ENCODE measurements around the gene EIF3D. TPM values are rescaled to one million over a fixed set of nuclear protein-coding genes. Genes with fewer than 3 reads are reported as not detected.

The EIF3D gene
- total RNA-seq, 1 donor from 2014 or later, result 164 TPM

GRCh38 chr22:36491155-36491554 lies 37.8 kb downstream of the EIF3D start:
- DNase-seq (ENCODE audit: low spot score, unreplicated experiment), result no peak
- TF ChIP-seq CTCF (IDR thresholded peaks at IDR 0.05; ENCODE audit: unreplicated experiment), result no peak
- H3K4me1 Mint-ChIP-seq (ENCODE audit: low read depth), result no peaks in the 10 kb centered on the region
- H3K27ac Mint-ChIP-seq, result no peak overlapping the region
- H3K4me3 Mint-ChIP-seq (ENCODE audit: low read depth), result no peak overlapping the region
- H3K27me3 Mint-ChIP-seq, result no peaks in the 10 kb centered on the region
- H3K36me3 Mint-ChIP-seq (ENCODE audit: insufficient read depth), result peaks cover 15% of the 10 kb centered on the region
- H3K9me3 Mint-ChIP-seq (ENCODE audit: low read depth), result no peaks in the 10 kb centered on the region

- H3K4me3 Mint-ChIP-seq (ENCODE audit: low read depth), result no peak overlapping the region
- TF ChIP-seq CTCF (IDR thresholded peaks at IDR 0.05; ENCODE audit: unreplicated experiment), result peak; percentile 65
- peaks cover 7% of the 10 kb centered on the region for H3K4me1 Mint-ChIP-seq (ENCODE audit: low read depth)
- H3K27ac Mint-ChIP-seq, result no peak overlapping the region
- H3K27me3 Mint-ChIP-seq, result peaks cover 10% of the 10 kb centered on the region
- H3K9me3 Mint-ChIP-seq (ENCODE audit: low read depth), result no peaks in the 10 kb centered on the region
- H3K36me3 Mint-ChIP-seq (ENCODE audit: insufficient read depth), result peaks cover 16% of the 10 kb centered on the region
- peak; percentile 32 for DNase-seq (ENCODE audit: low spot score, unreplicated experiment)
These were observed 42.2 kb downstream of the EIF3D start for GRCh38 chr22:36486619-36487384.

- H3K27me3 Mint-ChIP-seq, result peaks cover 10% of the 10 kb centered on the region
- no peaks in the 10 kb centered on the region for H3K9me3 Mint-ChIP-seq (ENCODE audit: low read depth)
- H3K4me3 Mint-ChIP-seq (ENCODE audit: low read depth), result peak within 1 kb of the TSS; percentile 92
- H3K27ac Mint-ChIP-seq, result peak within 1 kb of the TSS; percentile 92
- TF ChIP-seq CTCF (IDR thresholded peaks at IDR 0.05; ENCODE audit: unreplicated experiment), result no peak
- H3K36me3 Mint-ChIP-seq (ENCODE audit: insufficient read depth), result peaks cover 14% of the 10 kb centered on the region
- DNase-seq (ENCODE audit: low spot score, unreplicated experiment), result peak; percentile 86
- peaks cover 16% of the 10 kb centered on the region for H3K4me1 Mint-ChIP-seq (ENCODE audit: low read depth)
These were observed 47.4 kb downstream of the EIF3D start, which contains the start of gene TXN2 for GRCh38 chr22:36481393-36482168. Gene TXN2, minus strand, starts transcription at chr22:36481640. Its CDS starts 803 bp downstream, at chr22:36480837.

GRCh38 chr22:36480941-36481392 lies 48.0 kb downstream of the EIF3D start:
- TF ChIP-seq CTCF (IDR thresholded peaks at IDR 0.05; ENCODE audit: unreplicated experiment), result no peak
- no peak for DNase-seq (ENCODE audit: low spot score, unreplicated experiment)
- H3K9me3 Mint-ChIP-seq (ENCODE audit: low read depth), result no peaks in the 10 kb centered on the region
- H3K4me3 Mint-ChIP-seq (ENCODE audit: low read depth), result peak overlapping the region; percentile 92
- peaks cover 16% of the 10 kb centered on the region for H3K4me1 Mint-ChIP-seq (ENCODE audit: low read depth)
- H3K27ac Mint-ChIP-seq, result peak overlapping the region; percentile 92
- peaks cover 10% of the 10 kb centered on the region for H3K27me3 Mint-ChIP-seq
- peaks cover 14% of the 10 kb centered on the region for H3K36me3 Mint-ChIP-seq (ENCODE audit: insufficient read depth)

GRCh38 chr22:36478966-36479365 lies 50.0 kb downstream of the EIF3D start:
- peaks cover 22% of the 10 kb centered on the region for H3K36me3 Mint-ChIP-seq (ENCODE audit: insufficient read depth)
- H3K9me3 Mint-ChIP-seq (ENCODE audit: low read depth), result no peaks in the 10 kb centered on the region
- TF ChIP-seq CTCF (IDR thresholded peaks at IDR 0.05; ENCODE audit: unreplicated experiment), result no peak
- H3K4me1 Mint-ChIP-seq (ENCODE audit: low read depth), result peaks cover 9% of the 10 kb centered on the region
- peaks cover 3% of the 10 kb centered on the region for H3K27me3 Mint-ChIP-seq
- DNase-seq (ENCODE audit: low spot score, unreplicated experiment), result no peak
- no peak overlapping the region for H3K4me3 Mint-ChIP-seq (ENCODE audit: low read depth)
- no peak overlapping the region for H3K27ac Mint-ChIP-seq

Data from progenitor cell of endocrine pancreas (in vitro differentiated cells).